ENCODE measurements around the gene ZNF292. TPM values are rescaled to one million over a fixed set of nuclear protein-coding genes. Genes with fewer than 3 reads are reported as not detected.

ZNF292 gene
- total and polyA plus RNA-seq, 7 donors = 3.0 to 117 (median 50.7) TPM

DNA sequence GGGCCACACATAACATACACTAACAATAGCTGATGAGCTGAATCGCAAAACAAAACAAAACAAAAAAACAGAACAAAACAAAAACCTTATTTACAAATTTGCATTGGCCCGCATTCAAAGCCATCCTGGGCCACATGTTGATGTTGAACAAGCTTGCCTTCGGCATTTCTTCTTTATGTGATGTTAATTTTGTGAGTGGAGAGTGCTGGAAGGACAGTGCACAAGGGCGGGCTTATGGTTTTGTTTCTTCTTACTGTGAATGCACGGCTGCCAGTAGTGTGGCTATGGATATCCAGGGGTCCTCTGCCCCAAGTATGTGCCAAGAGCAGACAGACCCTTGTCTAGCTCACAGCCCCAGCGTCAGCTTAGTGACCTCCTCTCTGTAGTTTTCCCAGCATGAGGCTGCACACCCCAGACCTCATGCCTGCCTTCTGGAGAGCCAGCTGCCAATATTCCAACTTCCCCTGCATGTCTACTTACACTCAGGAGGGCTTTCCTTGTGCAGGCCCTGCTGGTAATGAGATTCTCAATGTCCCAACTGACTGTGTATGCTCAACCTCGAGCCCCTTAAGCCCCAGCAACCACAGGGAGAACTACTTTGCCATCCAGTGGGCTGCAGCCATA is 24.9 kb downstream of the ZNF292 start:
- Histone ChIP-seq H3K9me3 (no peaks in the 10 kb centered on the region), H3K27ac (no peak overlapping the region)
- intact Hi-C loops (cut with DNase I) = no loop called here

DNA sequence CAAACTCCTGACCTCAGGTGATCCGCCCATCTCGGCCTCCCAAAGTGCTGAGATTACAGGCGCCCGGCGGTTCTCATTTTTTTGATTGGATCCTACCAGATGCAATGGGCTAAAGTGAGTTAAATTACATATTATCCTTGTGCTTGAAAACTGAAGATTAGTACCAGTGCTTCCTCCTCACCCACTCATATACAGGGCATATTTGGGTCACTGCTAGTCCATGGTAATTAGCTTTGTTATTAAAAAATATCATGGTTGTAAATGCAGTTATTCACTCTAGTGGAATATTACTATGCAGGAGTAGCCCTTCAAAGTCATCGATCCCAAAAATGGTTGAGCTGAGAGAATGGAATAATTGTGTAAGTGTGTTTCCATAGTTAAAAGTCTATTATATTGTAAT is 26.5 kb downstream of the ZNF292 start:
- H3K27ac ChIP-seq = no peak overlapping the region
- no peak for DNase-seq
- no peaks in the 10 kb centered on the region for H3K9me3 ChIP-seq
- TF ChIP-seq EP300 (IDR thresholded peaks at IDR 0.05) (no peak), POLR2AphosphoS5 (IDR thresholded peaks at IDR 0.05) (no peak), POLR2A (IDR thresholded peaks at IDR 0.05) (no peak)
- TF ChIP-seq, protein P1, sequence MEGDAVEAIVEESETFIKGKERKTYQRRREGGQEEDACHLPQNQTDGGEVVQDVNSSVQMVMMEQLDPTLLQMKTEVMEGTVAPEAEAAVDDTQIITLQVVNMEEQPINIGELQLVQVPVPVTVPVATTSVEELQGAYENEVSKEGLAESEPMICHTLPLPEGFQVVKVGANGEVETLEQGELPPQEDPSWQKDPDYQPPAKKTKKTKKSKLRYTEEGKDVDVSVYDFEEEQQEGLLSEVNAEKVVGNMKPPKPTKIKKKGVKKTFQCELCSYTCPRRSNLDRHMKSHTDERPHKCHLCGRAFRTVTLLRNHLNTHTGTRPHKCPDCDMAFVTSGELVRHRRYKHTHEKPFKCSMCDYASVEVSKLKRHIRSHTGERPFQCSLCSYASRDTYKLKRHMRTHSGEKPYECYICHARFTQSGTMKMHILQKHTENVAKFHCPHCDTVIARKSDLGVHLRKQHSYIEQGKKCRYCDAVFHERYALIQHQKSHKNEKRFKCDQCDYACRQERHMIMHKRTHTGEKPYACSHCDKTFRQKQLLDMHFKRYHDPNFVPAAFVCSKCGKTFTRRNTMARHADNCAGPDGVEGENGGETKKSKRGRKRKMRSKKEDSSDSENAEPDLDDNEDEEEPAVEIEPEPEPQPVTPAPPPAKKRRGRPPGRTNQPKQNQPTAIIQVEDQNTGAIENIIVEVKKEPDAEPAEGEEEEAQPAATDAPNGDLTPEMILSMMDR (IDR thresholded peaks at IDR 0.05) = no peak
- no peak overlapping the region for H3K4me3 ChIP-seq
- no peaks in the 10 kb centered on the region for H3K27me3 ChIP-seq
- 91 to 95% methylated on average over 6 of the region's 6 CpGs for WGBS, 2 donors
- intact Hi-C loops (cut with DNase I) = no loop called here
- peaks cover 0 to 13% (median 10%) of the 10 kb centered on the region in 4 donors for H3K4me1 ChIP-seq
- H3K36me3 ChIP-seq = no peaks in the 10 kb centered on the region

More for the DNA sequence above, 24.9 kb downstream of the ZNF292 start:
- Histone ChIP-seq H3K4me1 (peaks cover 0 to 13% (median 10%) of the 10 kb centered on the region in 4 donors), H3K27me3 (no peaks in the 10 kb centered on the region), H3K36me3 (no peaks in the 10 kb centered on the region), H3K4me3 (no peak overlapping the region)
- WGBS, 2 donors = 94 to 95% methylated on average over 7 of the region's 7 CpGs
- no peak for DNase-seq
- TF ChIP-seq POLR2AphosphoS5 (IDR thresholded peaks at IDR 0.05) = no peak
- TF ChIP-seq, protein P1 (IDR thresholded peaks at IDR 0.05) = no peak
- TF ChIP-seq EP300 (IDR thresholded peaks at IDR 0.05) = no peak
- TF ChIP-seq POLR2A (IDR thresholded peaks at IDR 0.05) = no peak

DNA sequence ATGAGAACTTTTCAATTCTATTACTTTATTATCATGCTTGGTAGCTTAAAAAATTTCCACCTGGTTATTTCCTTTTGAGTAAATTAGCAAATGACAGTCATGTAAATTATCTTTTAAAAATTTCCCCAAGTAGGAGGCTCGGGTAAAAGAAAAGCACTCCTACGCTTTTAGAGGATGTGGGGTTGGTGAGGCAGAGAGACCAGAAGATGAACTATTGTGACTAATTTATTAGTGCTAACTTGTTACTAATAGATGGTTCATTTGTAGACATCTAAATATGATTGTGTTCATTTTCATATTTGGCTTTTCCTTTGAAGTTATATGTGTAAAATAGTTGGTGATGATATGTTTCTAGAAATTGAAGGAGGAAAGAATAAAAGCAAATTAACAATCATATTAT is 27.0 kb downstream of the ZNF292 start:
- Histone ChIP-seq H3K27me3 (no peaks in the 10 kb centered on the region), H3K27ac (no peak overlapping the region), H3K9me3 (no peaks in the 10 kb centered on the region), H3K4me1 (peaks cover 0 to 13% (median 10%) of the 10 kb centered on the region in 4 donors), H3K36me3 (no peaks in the 10 kb centered on the region), H3K4me3 (no peak overlapping the region)
- intact Hi-C loops (cut with DNase I) = no loop called here
- DNase-seq = no peak
- WGBS, 2 donors = 52 to 93% methylated on average over 2 of the region's 2 CpGs
- TF ChIP-seq, protein P1 (IDR thresholded peaks at IDR 0.05) = no peak
- no peak for TF ChIP-seq POLR2AphosphoS5 (IDR thresholded peaks at IDR 0.05)
- no peak for TF ChIP-seq EP300 (IDR thresholded peaks at IDR 0.05)
- no peak for TF ChIP-seq POLR2A (IDR thresholded peaks at IDR 0.05)

DNA sequence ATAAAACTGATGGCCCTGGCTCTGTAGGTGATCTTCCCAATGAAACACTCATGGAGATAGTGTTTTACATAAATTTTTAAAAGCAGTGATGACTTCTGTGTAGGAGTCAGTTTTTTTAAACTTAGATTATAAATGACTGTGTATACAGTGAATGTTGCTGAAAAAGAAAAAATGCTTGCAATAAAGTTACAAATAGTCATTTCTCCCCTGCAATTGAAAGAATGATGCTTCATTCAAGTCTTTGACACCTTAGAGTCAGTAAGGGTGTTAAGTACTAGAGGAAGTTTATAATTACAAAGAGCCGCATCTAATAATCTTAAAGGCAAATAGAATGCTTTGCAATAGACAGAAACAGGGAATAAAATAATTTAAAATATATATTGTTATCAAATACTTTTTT is 27.6 kb downstream of the ZNF292 start:
- no peaks in the 10 kb centered on the region for H3K9me3 ChIP-seq
- WGBS, 2 donors = 82 to 94% methylated on average over 1 of the region's 1 CpG
- DNase-seq = no peak

More for the DNA sequence above, 27.6 kb downstream of the ZNF292 start:
- intact Hi-C loops (cut with DNase I) = no loop called here
- TF ChIP-seq, protein P1 (IDR thresholded peaks at IDR 0.05) = no peak
- TF ChIP-seq POLR2A (IDR thresholded peaks at IDR 0.05) (no peak), POLR2AphosphoS5 (IDR thresholded peaks at IDR 0.05) (no peak), EP300 (IDR thresholded peaks at IDR 0.05) (no peak)
- Histone ChIP-seq H3K27ac (no peak overlapping the region), H3K36me3 (no peaks in the 10 kb centered on the region), H3K27me3 (no peaks in the 10 kb centered on the region), H3K4me1 (peaks cover 0 to 16% (median 13%) of the 10 kb centered on the region in 4 donors), H3K4me3 (no peak overlapping the region)

Measured in sigmoid colon (tissue), 7 donors.